Measurements from ENCODE around the gene ALG5.

DNA sequence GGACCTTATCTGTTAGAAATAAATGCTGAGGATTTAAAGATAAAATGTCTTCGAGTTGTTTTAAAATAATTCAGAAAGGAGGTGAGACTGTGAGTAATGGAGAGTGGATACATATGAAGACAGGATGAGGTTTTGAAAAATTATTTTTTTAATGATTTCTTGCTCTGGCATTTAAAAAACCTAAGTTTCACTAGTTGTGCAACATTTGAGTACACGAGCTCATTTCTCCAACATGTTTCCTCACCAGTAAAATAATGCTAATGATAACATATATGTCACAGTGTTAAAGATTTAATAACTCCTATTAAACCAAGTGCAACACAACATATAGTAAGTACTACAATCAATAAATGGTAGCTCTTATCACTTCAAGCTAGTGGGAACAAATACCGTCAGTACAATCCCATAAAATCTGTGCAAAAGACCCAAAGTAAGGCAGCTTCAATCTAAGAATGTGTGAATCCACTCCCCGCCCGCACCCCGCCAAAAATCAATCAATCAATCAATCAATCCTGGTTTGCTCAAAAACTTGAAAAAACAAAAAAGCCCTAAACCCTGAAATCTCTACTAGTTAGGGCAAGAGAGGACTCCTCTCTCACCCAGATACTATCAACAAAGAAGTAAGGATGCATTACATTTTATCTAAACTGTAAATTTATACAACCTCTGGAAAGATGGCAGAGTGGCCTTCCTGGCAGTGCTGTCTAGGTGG, 1.3 kb downstream of the ALG5 start:
- TF ChIP-seq ZC3H10 (CRISPR knock-in tag; IDR thresholded peaks at IDR 0.05) (no peak), BACH2 (CRISPR knock-in tag; IDR thresholded peaks at IDR 0.05; ENCODE audit: borderline replicate concordance) (no peak), SNAI2 (CRISPR knock-in tag; IDR thresholded peaks at IDR 0.05) (no peak), OSR1 (CRISPR knock-in tag; IDR thresholded peaks at IDR 0.05) (no peak), ZNF70 (CRISPR knock-in tag; IDR thresholded peaks at IDR 0.05) (no peak), GLIS3 (CRISPR knock-in tag; IDR thresholded peaks at IDR 0.05) (no peak)
- TF ChIP-seq, protein P1, sequence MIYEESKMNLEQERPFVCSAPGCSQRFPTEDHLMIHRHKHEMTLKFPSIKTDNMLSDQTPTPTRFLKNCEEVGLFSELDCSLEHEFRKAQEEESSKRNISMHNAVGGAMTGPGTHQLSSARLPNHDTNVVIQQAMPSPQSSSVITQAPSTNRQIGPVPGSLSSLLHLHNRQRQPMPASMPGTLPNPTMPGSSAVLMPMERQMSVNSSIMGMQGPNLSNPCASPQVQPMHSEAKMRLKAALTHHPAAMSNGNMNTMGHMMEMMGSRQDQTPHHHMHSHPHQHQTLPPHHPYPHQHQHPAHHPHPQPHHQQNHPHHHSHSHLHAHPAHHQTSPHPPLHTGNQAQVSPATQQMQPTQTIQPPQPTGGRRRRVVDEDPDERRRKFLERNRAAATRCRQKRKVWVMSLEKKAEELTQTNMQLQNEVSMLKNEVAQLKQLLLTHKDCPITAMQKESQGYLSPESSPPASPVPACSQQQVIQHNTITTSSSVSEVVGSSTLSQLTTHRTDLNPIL (CRISPR knock-in tag; IDR thresholded peaks at IDR 0.05; ENCODE audit: low read depth), result no peak

Data from SK-N-SH treated with all-trans-retinoic acid at 6 μM for 48 hours (cell line).